CD4-positive, alpha-beta T cell treated with Interleukin-2 at 100 ng/mL for 4 hours (primary cell): ENCODE data around the gene EEF1AKMT2.
A peak's percentile ranks its signal among the peaks of the same experiment; 100 is the strongest.

Experiments used
- DNase-seq: peaks from one replicate; pipeline ENCODE4 v3.0.0-alpha.2; 2020; ENCODE audit warnings: low spot score

The EEF1AKMT2 gene

GRCh38 chr10:124737708-124738107, 54.0 kb downstream of the EEF1AKMT2 start:
- no peak for DNase-seq

GRCh38 chr10:124737221-124737620, 54.5 kb downstream of the EEF1AKMT2 start:
- DNase-seq, result no peak

- DNase-seq, result no peak
These were observed 55.1 kb downstream of the EEF1AKMT2 start for GRCh38 chr10:124736491-124737136.

- DNase-seq, result no peak
These were observed 56.0 kb downstream of the EEF1AKMT2 start for GRCh38 chr10:124735491-124736286.

- DNase-seq, result peak; percentile 49
These were observed 57.1 kb downstream of the EEF1AKMT2 start for GRCh38 chr10:124734311-124735166.

- DNase-seq, result no peak
These were observed 58.0 kb downstream of the EEF1AKMT2 start for GRCh38 chr10:124733571-124734245.

GRCh38 chr10:124732931-124733570, 58.6 kb downstream of the EEF1AKMT2 start:
- peak; percentile 67 for DNase-seq

GRCh38 chr10:124731551-124731950, 60.1 kb downstream of the EEF1AKMT2 start:
- DNase-seq, result no peak

GRCh38 chr10:124730790-124731189, 60.9 kb downstream of the EEF1AKMT2 start:
- DNase-seq, result no peak

- DNase-seq, result no peak
These were observed 62.6 kb downstream of the EEF1AKMT2 start for GRCh38 chr10:124728830-124729661.

- peak; percentile 60 for DNase-seq
These were observed 63.4 kb downstream of the EEF1AKMT2 start for GRCh38 chr10:124728071-124728829.

- DNase-seq, result no peak
These were observed 64.2 kb downstream of the EEF1AKMT2 start for GRCh38 chr10:124727361-124727960.

GRCh38 chr10:124725791-124726190, 65.9 kb downstream of the EEF1AKMT2 start:
- DNase-seq, result no peak

GRCh38 chr10:124725171-124725631, 66.5 kb downstream of the EEF1AKMT2 start:
- no peak for DNase-seq

GRCh38 chr10:124724279-124725027, 67.2 kb downstream of the EEF1AKMT2 start:
- no peak for DNase-seq

GRCh38 chr10:124723826-124724225, 67.9 kb downstream of the EEF1AKMT2 start:
- no peak for DNase-seq

- peak; percentile 87 for DNase-seq
These were observed 68.6 kb downstream of the EEF1AKMT2 start for GRCh38 chr10:124722798-124723783.
